H1 (cell line): Measurements from ENCODE around the gene ARR3. TPM values are rescaled to one million over a fixed set of nuclear protein-coding genes. Genes with fewer than 3 reads are reported as not detected.

ENCODE experiments used
- CTCF ChIA-PET: fragments of 300-600 bp; sonication (Branson Sonifier 250); formaldehyde crosslinking; loops from one replicate; lab custom pipeline; 2021; ENCODE audit not compliant: partially characterized antibody; lab: Charles Lee
- POLR2A ChIA-PET: fragments of 300-600 bp; sonication (Branson Sonifier 250); formaldehyde crosslinking; loops from one replicate; lab custom pipeline; 2021; ENCODE audit warnings: inconsistent platforms; ENCODE audit not compliant: partially characterized antibody; lab: Charles Lee
- DNase-seq, 2 experiments: peaks; one replicate each; pipeline versions ENCODE4 v3.0.0 to v3.0.0-alpha.2; 2010 to 2022; ENCODE audit warnings: low spot score in 2 of 2, low read depth in 1 of 2, mixed read lengths in 1 of 2
- FAIRE-seq: peaks from 2 replicates; lab custom pipeline; 2011; peaks lifted over from hg19 to GRCh38; lab: Jason Lieb, UNC
- H2AFZ ChIP-seq: 2 replicates; pipeline ENCODE4 v1.8.1; 2012; ENCODE audit warnings: low read length, inconsistent platforms
- H2AK5ac ChIP-seq: 2 replicates; pipeline ENCODE4 v1.6.1; 2013; ENCODE audit warnings: low read depth, low read length
- H2BK120ac ChIP-seq: replicated peaks from 2 replicates; pipeline ENCODE3; 2013; ENCODE audit warnings: low read depth, low read length, inconsistent platforms
- H2BK12ac ChIP-seq: 2 replicates; pipeline ENCODE4 v1.6.1; 2013; ENCODE audit warnings: low read depth, low read length
- H2BK15ac ChIP-seq: 2 replicates; pipeline ENCODE4 v1.6.1; 2013; ENCODE audit warnings: low read length
- H2BK20ac ChIP-seq: 2 replicates; pipeline ENCODE4 v1.6.1; 2013; ENCODE audit warnings: low read length
- H2BK5ac ChIP-seq: 2 replicates; pipeline ENCODE4 v1.6.1; 2013; ENCODE audit warnings: low read depth, low read length
- H3K14ac ChIP-seq: 2 replicates; pipeline ENCODE4 v1.6.1; 2013; ENCODE audit warnings: inconsistent platforms; ENCODE audit not compliant: insufficient read length
- H3K18ac ChIP-seq: 2 replicates; pipeline ENCODE4 v1.6.1; 2013; ENCODE audit warnings: low read length; ENCODE audit errors: extremely low read depth
- H3K23ac ChIP-seq: 2 replicates; pipeline ENCODE4 v1.6.1; 2013; ENCODE audit warnings: inconsistent platforms; ENCODE audit not compliant: insufficient read length
- H3K23me2 ChIP-seq: 2 replicates; pipeline ENCODE4 v1.6.1; 2013; ENCODE audit warnings: low read depth, low read length
- H3K27ac ChIP-seq: 2 replicates; pipeline ENCODE4 v1.6.1; 2011; ENCODE audit warnings: low read depth, low read length, inconsistent platforms
- H3K27me3 ChIP-seq, 4 experiments: replicated peaks in 1 of 4; 1 replicate in 1 of 4; 2 replicates in 3 of 4; pipeline versions ENCODE4 v1.6.1 to v1.8.1; 2011 to 2013; ENCODE audit warnings: low read length in 3 of 4, mild to moderate bottlenecking in 3 of 4, inconsistent platforms in 2 of 4, mixed read lengths in 2 of 4, moderate library complexity in 1 of 4; ENCODE audit not compliant: control insufficient read depth in 3 of 4, insufficient read depth in 3 of 4; ENCODE audit errors: extremely low read depth in 1 of 4
- H3K36me3 ChIP-seq, 4 experiments: 2 replicates each; pipeline versions ENCODE4 v1.6.1 to v1.8.1; 2011 to 2013; ENCODE audit warnings: mild to moderate bottlenecking in 4 of 4, low read length in 3 of 4, moderate library complexity in 2 of 4, control low read depth in 1 of 4, inconsistent platforms in 1 of 4; ENCODE audit not compliant: insufficient read depth in 4 of 4, control insufficient read depth in 2 of 4
- H3K4ac ChIP-seq: replicated peaks from 2 replicates; pipeline ENCODE3; 2013; ENCODE audit warnings: low read length, low read depth, mixed read lengths, inconsistent platforms; ENCODE audit not compliant: insufficient read length
- H3K4me1 ChIP-seq, 4 experiments: replicated peaks in 1 of 4; 1 replicate in 1 of 4; 2 replicates in 3 of 4; pipeline versions ENCODE4 v1.6.1 to v1.8.1; 2011 to 2013; ENCODE audit warnings: low read length in 3 of 4, inconsistent platforms in 2 of 4, mixed read lengths in 1 of 4; ENCODE audit not compliant: insufficient read depth in 4 of 4, control insufficient read depth in 3 of 4
- H3K4me2 ChIP-seq, 2 experiments: 2 replicates each; pipeline versions ENCODE4 v1.6.1 to v1.8.1; 2011 to 2013; ENCODE audit warnings: low read depth in 2 of 2, low read length in 2 of 2, control low read depth in 1 of 2, inconsistent platforms in 1 of 2, mild to moderate bottlenecking in 1 of 2; ENCODE audit not compliant: insufficient read depth in 1 of 2
- H3K4me3 ChIP-seq, 4 experiments: fragments of 200-600, 300-600 bp in 1 of 4; sonication (generic), shearing (Covaris generic), sonication (Bioruptor Twin) in 1 of 4; 2 replicates each; pipeline versions ENCODE4 v1.5.1 to v1.8.1; 2011 to 2016; ENCODE audit warnings: low read length in 4 of 4, low read depth in 3 of 4, control low read depth in 2 of 4, inconsistent platforms in 2 of 4, mild to moderate bottlenecking in 2 of 4, mixed read lengths in 1 of 4, moderate library complexity in 1 of 4; ENCODE audit not compliant: insufficient read depth in 2 of 4; ENCODE audit errors: extremely low read depth in 1 of 4
- H3K56ac ChIP-seq: replicated peaks from 2 replicates; pipeline ENCODE3; 2013; ENCODE audit warnings: low read depth, mild to moderate bottlenecking, mixed read lengths, low read length, inconsistent platforms; ENCODE audit not compliant: insufficient read length
- H3K79me1 ChIP-seq: 2 replicates; pipeline ENCODE4 v1.6.1; 2013; ENCODE audit warnings: low read depth, low read length, control low read depth
- H3K79me2 ChIP-seq, 2 experiments: 2 replicates each; pipeline versions ENCODE4 v1.6.1 to v1.8.1; 2012 to 2013; ENCODE audit warnings: low read length in 2 of 2, mild to moderate bottlenecking in 2 of 2, inconsistent platforms in 1 of 2; ENCODE audit not compliant: insufficient read depth in 2 of 2, control insufficient read depth in 1 of 2
- H3K9ac ChIP-seq, 4 experiments: replicated peaks in 1 of 4; 1 replicate in 1 of 4; 2 replicates in 3 of 4; pipeline versions ENCODE4 v1.6.1 to v1.8.1; 2011 to 2013; ENCODE audit warnings: low read depth in 3 of 4, low read length in 3 of 4, control low read depth in 2 of 4, mild to moderate bottlenecking in 2 of 4, moderate library complexity in 2 of 4, inconsistent platforms in 1 of 4; ENCODE audit errors: extremely low read depth in 1 of 4
- H3K9me3 ChIP-seq, 2 experiments: 2 replicates each; pipeline versions ENCODE4 v1.6.1 to v1.8.1; 2012 to 2013; ENCODE audit warnings: mild to moderate bottlenecking in 2 of 2, moderate library complexity in 2 of 2, control low read depth in 1 of 2, inconsistent platforms in 1 of 2, low read depth in 1 of 2, low read length in 1 of 2, mixed read lengths in 1 of 2; ENCODE audit not compliant: insufficient read depth in 2 of 2
- H4K20me1 ChIP-seq, 2 experiments: replicated peaks in 1 of 2; 2 replicates each; pipeline versions ENCODE3 to v1.8.1; 2011 to 2013; ENCODE audit warnings: inconsistent platforms in 2 of 2, low read length in 2 of 2, mild to moderate bottlenecking in 1 of 2; ENCODE audit not compliant: insufficient read depth in 2 of 2, control insufficient read depth in 1 of 2
- H4K5ac ChIP-seq: 2 replicates; pipeline ENCODE4 v1.6.1; 2013; ENCODE audit warnings: low read length, low read depth, mixed read lengths, inconsistent platforms; ENCODE audit not compliant: insufficient read length
- H4K8ac ChIP-seq: 2 replicates; pipeline ENCODE4 v1.8.0; 2013; ENCODE audit warnings: mild to moderate bottlenecking, moderate library complexity, low read length, inconsistent platforms; ENCODE audit not compliant: insufficient read depth; ENCODE audit errors: extremely low read depth
- H4K91ac ChIP-seq: replicated peaks from 2 replicates; pipeline ENCODE3; 2013; ENCODE audit warnings: low read length, mixed read lengths, inconsistent platforms; ENCODE audit not compliant: insufficient read length
- CHD1 ChIP-seq: IDR thresholded peaks from 2 replicates; pipeline ENCODE4 v1.6.1; 2012; ENCODE audit warnings: low read depth, low read length, improper control_type of control experiment
- E2F6 ChIP-seq: IDR thresholded peaks from 2 replicates; pipeline ENCODE4 v1.6.1; 2012; ENCODE audit warnings: inconsistent platforms
- SIRT6 ChIP-seq: IDR thresholded peaks from one replicate; pipeline ENCODE4 v1.7.1; 2012; ENCODE audit warnings: low read length, inconsistent platforms
- WGBS, 2 experiments: shearing (Covaris generic) in 1 of 2; methylation state at CpG; one replicate each; pipeline versions ENCODE4 v1.1.6 to v1.1.7; 2013 to 2015; ENCODE audit warnings: low lambda C conversion rate in 2 of 2, mixed read lengths in 2 of 2, inconsistent platforms in 1 of 2, low coverage in 1 of 2, missing lambda C conversion rate in 1 of 2; ENCODE audit not compliant: insufficient replicate concordance in 2 of 2, insufficient coverage in 1 of 2, insufficient read length in 1 of 2; ENCODE audit errors: extremely low coverage in 1 of 2, missing lambda C conversion rate in 1 of 2; 5-methylcytosine and 5-hydroxymethylcytosine counted together
- polyA plus RNA-seq, 7 experiments: library from polyadenylated mRNA; depleted of rRNA in 3 of 7; stranded (reverse) in 5 of 7; unstranded in 2 of 7; fragments of >200 nt in 5 of 7; fragments of 200-250 nt in 2 of 7; gene quantifications; 1 replicate in 5 of 7; 2 replicates in 1 of 7; 4 replicates in 1 of 7; pipeline versions ENCODE4 v1.2.1 to v1.2.3, GENCODE V29; 2011 to 2013; ENCODE audit warnings: missing spikeins in 2 of 7, mixed read lengths in 2 of 7
- total RNA-seq: library from RNA; stranded (reverse); fragmentation: NEBNext Ultra II Directional; extraction: Animal tissue kit (Norgen Biotek cat#: 25700); gene quantifications from 2 replicates; pipeline ENCODE4 v1.2.1, GENCODE V29; 2021

Gene ARR3
- total and polyA plus RNA-seq, 2 of the 8 experiments (the other 6 are each of a cell fraction or from before 2014, with no cell fraction given): not detected

- H3K4me1 ChIP-seq: no peaks in the 10 kb centered on the region
- H3K4me3 ChIP-seq: no peak overlapping the region
- no peak overlapping the region for H3K27ac ChIP-seq
- no peak overlapping the region for H2BK12ac ChIP-seq
- H3K4me2 ChIP-seq: no peak overlapping the region
- no peak overlapping the region for H2BK120ac ChIP-seq
- FAIRE-seq (no peak), DNase-seq (no peak)
- no peak overlapping the region for H2BK15ac ChIP-seq
- 96% methylated on average over 3 of the region's 3 CpGs; no CpG with 5 or more reads in 1 of the 2 experiments for WGBS, 2 experiments
- H3K36me3 ChIP-seq: peaks cover 0 to 30% (median 9%) of the 10 kb centered on the region in 4 experiments; a peak in 7 of 8 replicates
- no peak overlapping the region for H4K8ac ChIP-seq
- no peak overlapping the region for H3K56ac ChIP-seq
- no peak overlapping the region for H2BK5ac ChIP-seq
- H3K9me3 ChIP-seq: no peaks in the 10 kb centered on the region
- H4K5ac ChIP-seq: no peak overlapping the region
- H3K27me3 ChIP-seq: no peaks in the 10 kb centered on the region
- no peak overlapping the region for H2AK5ac ChIP-seq
- no peaks in the 10 kb centered on the region; the same call in 1 of the 2 replicates for H3K23me2 ChIP-seq
- H4K20me1 ChIP-seq: no peaks in the 10 kb centered on the region
- H3K18ac ChIP-seq: no peak overlapping the region
- ChIA-PET POLR2A (no interaction called here), CTCF (interaction anchor here (2.1 kb wide), 1 partner anchor 122 kb away, joined by 6 read pairs; the partner anchor contains the start of gene GDPD2)
- no peak overlapping the region for H2BK20ac ChIP-seq
- H3K9ac ChIP-seq: no peak overlapping the region
- no peaks in the 10 kb centered on the region for H3K79me1 ChIP-seq
- no peak overlapping the region for H3K14ac ChIP-seq
- H3K4ac ChIP-seq: no peak overlapping the region
- H3K23ac ChIP-seq: no peak overlapping the region
- no peak overlapping the region for H2AFZ ChIP-seq
- no peak overlapping the region for H4K91ac ChIP-seq
- no peaks in the 10 kb centered on the region for H3K79me2 ChIP-seq
- TF ChIP-seq CHD1 (no peak), SIRT6 (no peak), E2F6 (no peak)
Measured at GRCh38 chrX:70301716-70302115, 33.6 kb downstream of the ARR3 start.
